ENCODE results near the gene SPATA20. TPM values are rescaled to one million over a fixed set of nuclear protein-coding genes. Genes with fewer than 3 reads are reported as not detected.

The SPATA20 gene
- 36.8 and 43.6 TPM in 2 replicates for total RNA-seq

- DNase-seq: peak; percentile 95
These were observed at the start of gene SPATA20 for GRCh38 chr17:50547035-50547735. Gene SPATA20 (plus strand): TSS chr17:50547174. CDS start chr17:50547209, 35 bp downstream.

- no peak for DNase-seq
These were observed 48.7 kb upstream of the SPATA20 start for GRCh38 chr17:50498021-50498874.

GRCh38 chr17:50499270-50499669 is 47.7 kb upstream of the SPATA20 start:
- DNase-seq: no peak

- no peak for DNase-seq
These were observed 47.3 kb upstream of the SPATA20 start for GRCh38 chr17:50499721-50500120.

GRCh38 chr17:50501054-50501453 is 45.9 kb upstream of the SPATA20 start:
- DNase-seq: peak; percentile 63

- no peak for DNase-seq
These were observed 44.5 kb upstream of the SPATA20 start for GRCh38 chr17:50502301-50502990.

- no peak for DNase-seq
These were observed 41.3 kb upstream of the SPATA20 start for GRCh38 chr17:50505591-50506130.

- DNase-seq: no peak
These were observed 40.7 kb upstream of the SPATA20 start for GRCh38 chr17:50506298-50506697.

GRCh38 chr17:50507871-50508572 is 39.0 kb upstream of the SPATA20 start, which contains the start of gene MYCBPAP:
Gene MYCBPAP (plus strand): TSS chr17:50508439. CDS start chr17:50508675, 236 bp downstream.
- peak; percentile 88 for DNase-seq

GRCh38 chr17:50508573-50509460 is 38.2 kb upstream of the SPATA20 start:
- no peak for DNase-seq

- no peak for DNase-seq
These were observed 35.9 kb upstream of the SPATA20 start for GRCh38 chr17:50511058-50511457.

- DNase-seq: no peak
These were observed 33.5 kb upstream of the SPATA20 start for GRCh38 chr17:50513495-50513894.

- no peak for DNase-seq
These were observed 32.6 kb upstream of the SPATA20 start for GRCh38 chr17:50514388-50514787.

GRCh38 chr17:50514936-50515702 is 31.9 kb upstream of the SPATA20 start:
- no peak for DNase-seq

- DNase-seq: peak; percentile 40
These were observed 30.0 kb upstream of the SPATA20 start for GRCh38 chr17:50517011-50517410.

GRCh38 chr17:50517504-50518383 is 29.2 kb upstream of the SPATA20 start:
- no peak for DNase-seq

- no peak for DNase-seq
These were observed 28.5 kb upstream of the SPATA20 start for GRCh38 chr17:50518384-50519023.

- DNase-seq: peak; percentile 50
These were observed 27.7 kb upstream of the SPATA20 start for GRCh38 chr17:50519141-50519834.
